HFFc6 (cell line): Measurements from ENCODE around the gene SAMHD1. TPM values are rescaled to one million over a fixed set of nuclear protein-coding genes. Genes with fewer than 3 reads are reported as not detected.
"Not testable (repeated sequence)": the region's sequence is repeated elsewhere in the genome, so short reads cannot be mapped to it uniquely, and the experiment has no call there.

Experiments
- DNase-seq: peaks from one replicate; pipeline ENCODE4 v3.0.0-alpha.2; 2018
- H3K27ac Mint-ChIP-seq: 2 replicates; pipeline ENCODE4 v1.8.0; 2020; ENCODE audit warnings: mild to moderate bottlenecking, mixed read lengths
- H3K27me3 Mint-ChIP-seq: 2 replicates; pipeline ENCODE4 v1.8.0; 2021; ENCODE audit warnings: mild to moderate bottlenecking, moderate library complexity, mixed read lengths; ENCODE audit not compliant: insufficient read depth
- H3K36me3 Mint-ChIP-seq: 2 replicates; pipeline ENCODE4 v1.8.0; 2021; ENCODE audit warnings: low read depth, mixed read lengths
- H3K4me1 Mint-ChIP-seq: 2 replicates; pipeline ENCODE4 v1.8.0; 2020; ENCODE audit warnings: low read depth, mixed read lengths
- H3K4me3 Mint-ChIP-seq: 2 replicates; pipeline ENCODE4 v1.8.0; 2020; ENCODE audit warnings: mild to moderate bottlenecking, moderate library complexity, mixed read lengths
- H3K9me3 Mint-ChIP-seq: 2 replicates; pipeline ENCODE4 v1.8.0; 2020; ENCODE audit warnings: mild to moderate bottlenecking, mixed read lengths
- total RNA-seq, 6 experiments: library from RNA; stranded (reverse); fragmentation: NEBNext Ultra II Directional; extraction: Animal tissue kit (Norgen Biotek cat#: 25700); gene quantifications; 2 replicates in 1 of 6; 3 replicates in 5 of 6; pipeline ENCODE4 v1.2.3, GENCODE V29; 2021
- TF ChIP-seq, protein P1 (sequence below): fragments of 200-600 bp; sonication (generic); IDR thresholded peaks from 2 replicates; pipeline ENCODE4 v1.5.0; 2021; ENCODE audit warnings: antibody characterized with exemption, mild to moderate bottlenecking

Gene SAMHD1
- total RNA-seq, 6 experiments from 2014 or later: 19.4 to 31.3 (median 23.8) TPM

DNA sequence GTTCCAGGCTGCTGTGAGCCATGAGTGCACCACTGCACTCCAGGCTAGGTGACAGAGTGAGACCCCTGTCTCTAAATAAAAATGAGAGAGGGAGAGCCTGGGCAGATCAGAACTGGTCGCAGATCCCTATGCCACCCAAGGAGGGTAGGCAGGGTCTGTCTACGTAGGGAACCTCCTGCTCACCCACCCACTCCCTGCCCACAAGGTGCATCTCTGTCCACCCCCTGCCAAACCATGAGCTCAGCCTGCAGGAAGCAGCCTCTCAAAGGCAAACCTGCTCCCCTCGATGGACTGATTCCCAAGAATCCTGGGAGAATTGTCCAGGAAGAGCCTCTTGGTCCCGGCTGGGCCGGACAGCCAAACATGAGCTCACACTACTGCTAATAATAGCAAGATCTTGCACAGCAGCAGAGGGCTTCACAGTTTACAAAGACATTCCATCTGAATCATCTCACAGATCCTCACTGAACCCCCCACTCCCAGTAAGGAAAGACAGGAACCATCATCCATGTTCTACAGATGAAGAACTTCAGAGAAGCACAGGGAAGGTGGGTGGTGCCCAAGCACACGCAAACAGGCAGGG lies 103.3 kb downstream of the SAMHD1 start:
- peak overlapping the region; percentile 81 for H3K4me3 Mint-ChIP-seq

DNA sequence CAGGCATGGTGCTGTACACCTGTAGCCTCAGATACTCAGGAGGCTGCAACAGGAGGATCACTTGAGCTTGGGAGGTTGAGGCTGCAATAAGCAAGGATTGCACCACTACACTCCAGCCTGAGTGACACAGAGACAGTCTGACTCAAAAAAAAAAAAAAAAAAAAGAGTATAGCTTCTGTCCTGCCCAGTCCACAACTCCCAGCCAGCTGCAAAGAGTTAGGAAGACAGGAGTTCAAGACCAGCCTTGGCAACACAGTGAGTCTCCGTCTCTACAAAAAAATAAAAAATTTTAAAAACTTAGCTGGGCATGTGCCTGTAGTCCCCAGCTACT lies 103.8 kb downstream of the SAMHD1 start:
- peak overlapping the region; percentile 98 for H3K27ac Mint-ChIP-seq
- H3K36me3 Mint-ChIP-seq: peaks cover 26% of the 10 kb centered on the region
- H3K9me3 Mint-ChIP-seq: no peaks in the 10 kb centered on the region
- no peaks in the 10 kb centered on the region; the same call in none of the 2 replicates for H3K27me3 Mint-ChIP-seq
- DNase-seq: no peak
- H3K4me3 Mint-ChIP-seq: peak overlapping the region; percentile 81; the same call in 1 of the 2 replicates
- TF ChIP-seq, protein P1, sequence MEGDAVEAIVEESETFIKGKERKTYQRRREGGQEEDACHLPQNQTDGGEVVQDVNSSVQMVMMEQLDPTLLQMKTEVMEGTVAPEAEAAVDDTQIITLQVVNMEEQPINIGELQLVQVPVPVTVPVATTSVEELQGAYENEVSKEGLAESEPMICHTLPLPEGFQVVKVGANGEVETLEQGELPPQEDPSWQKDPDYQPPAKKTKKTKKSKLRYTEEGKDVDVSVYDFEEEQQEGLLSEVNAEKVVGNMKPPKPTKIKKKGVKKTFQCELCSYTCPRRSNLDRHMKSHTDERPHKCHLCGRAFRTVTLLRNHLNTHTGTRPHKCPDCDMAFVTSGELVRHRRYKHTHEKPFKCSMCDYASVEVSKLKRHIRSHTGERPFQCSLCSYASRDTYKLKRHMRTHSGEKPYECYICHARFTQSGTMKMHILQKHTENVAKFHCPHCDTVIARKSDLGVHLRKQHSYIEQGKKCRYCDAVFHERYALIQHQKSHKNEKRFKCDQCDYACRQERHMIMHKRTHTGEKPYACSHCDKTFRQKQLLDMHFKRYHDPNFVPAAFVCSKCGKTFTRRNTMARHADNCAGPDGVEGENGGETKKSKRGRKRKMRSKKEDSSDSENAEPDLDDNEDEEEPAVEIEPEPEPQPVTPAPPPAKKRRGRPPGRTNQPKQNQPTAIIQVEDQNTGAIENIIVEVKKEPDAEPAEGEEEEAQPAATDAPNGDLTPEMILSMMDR: no peak
- H3K4me1 Mint-ChIP-seq: peaks cover 70% of the 10 kb centered on the region

More for the DNA sequence above, 103.3 kb downstream of the SAMHD1 start:
- Mint-ChIP-seq H3K27me3 (no peaks in the 10 kb centered on the region; the same call in none of the 2 replicates), H3K9me3 (no peaks in the 10 kb centered on the region), H3K36me3 (peaks cover 25% of the 10 kb centered on the region), H3K4me1 (peaks cover 68% of the 10 kb centered on the region), H3K27ac (peak overlapping the region; percentile 98)
- TF ChIP-seq, protein P1: no peak
- peak; percentile 94 for DNase-seq

DNA sequence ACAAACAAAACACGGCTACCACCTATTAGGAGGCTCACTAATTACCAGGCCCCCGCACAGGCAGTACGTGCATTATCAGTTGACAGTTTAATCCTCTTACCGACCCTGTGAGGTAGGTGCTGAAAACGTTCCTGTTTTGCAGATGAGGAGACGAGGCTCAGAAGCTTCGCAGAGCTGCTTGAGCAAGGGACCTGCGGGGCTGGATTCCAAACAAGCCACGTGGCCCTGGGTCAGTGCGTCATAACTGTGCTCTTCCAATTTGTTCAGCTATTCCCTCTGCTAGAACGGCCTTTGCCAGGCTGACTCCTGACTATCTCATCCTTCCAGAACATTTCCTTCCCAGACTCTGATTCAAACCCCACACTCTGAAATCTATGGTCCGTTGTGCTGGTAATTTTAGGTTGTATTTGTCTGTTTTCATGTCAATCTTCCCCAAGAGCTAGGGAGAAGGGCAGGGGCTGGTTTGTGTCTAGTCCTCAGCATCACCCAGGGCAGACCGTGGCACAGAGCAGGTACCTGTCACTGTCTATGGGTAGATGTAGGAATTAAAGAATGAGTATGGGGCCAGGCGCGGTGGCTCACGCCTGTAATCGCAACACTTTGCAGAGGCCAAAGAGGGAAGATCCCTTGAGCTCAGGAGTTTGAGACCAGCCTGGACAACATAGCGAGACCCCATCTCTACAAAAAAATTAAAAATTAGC lies 104.3 kb downstream of the SAMHD1 start:
- Mint-ChIP-seq H3K27me3 (no peaks in the 10 kb centered on the region; the same call in none of the 2 replicates), H3K4me1 (peaks cover 75% of the 10 kb centered on the region), H3K9me3 (no peaks in the 10 kb centered on the region), H3K4me3 (peak overlapping the region; percentile 81), H3K27ac (peak overlapping the region; percentile 98), H3K36me3 (peaks cover 26% of the 10 kb centered on the region)
- DNase-seq: peak; percentile 92
- TF ChIP-seq, protein P1: no peak

DNA sequence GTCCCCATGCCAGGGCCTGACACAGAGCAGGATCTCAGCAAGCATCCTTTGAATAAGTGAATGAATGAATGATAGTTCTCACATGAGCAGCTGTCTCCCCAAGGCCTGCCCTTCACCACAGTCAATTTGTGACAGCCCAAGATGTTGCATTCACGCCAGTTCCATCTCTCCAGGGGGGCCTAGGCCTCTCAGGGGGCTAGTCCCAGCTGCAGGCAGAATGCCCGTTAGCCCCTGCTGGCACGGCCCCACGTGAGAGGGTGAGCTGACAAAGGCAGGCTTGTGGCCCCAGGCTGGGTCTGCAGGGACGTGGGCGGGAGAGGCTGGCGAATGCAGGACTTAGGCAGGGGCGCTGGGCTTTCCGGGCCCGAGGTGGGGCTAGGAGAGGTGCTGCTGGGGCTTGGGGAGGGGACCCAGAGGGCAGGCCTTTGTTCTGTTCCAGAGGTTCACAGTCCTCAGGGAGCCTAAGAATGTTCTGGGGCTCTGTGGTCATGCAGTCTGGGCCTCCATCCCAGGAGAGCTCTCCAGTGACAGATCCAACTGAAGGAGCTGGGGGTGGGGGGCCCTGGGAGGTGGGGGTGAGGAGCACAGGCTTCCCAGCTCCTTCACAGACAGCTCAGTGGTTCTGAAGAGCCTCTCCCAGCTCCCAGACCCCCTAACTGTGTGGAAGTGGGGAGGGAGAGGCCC lies 106.1 kb downstream of the SAMHD1 start:
- H3K36me3 Mint-ChIP-seq: peaks cover 15% of the 10 kb centered on the region
- no peak overlapping the region for H3K4me3 Mint-ChIP-seq
- H3K9me3 Mint-ChIP-seq: no peaks in the 10 kb centered on the region
- H3K27me3 Mint-ChIP-seq: peaks cover 2% of the 10 kb centered on the region
- H3K4me1 Mint-ChIP-seq: peaks cover 71% of the 10 kb centered on the region
- peak overlapping the region; percentile 98 for H3K27ac Mint-ChIP-seq
- DNase-seq: no peak
- TF ChIP-seq, protein P1: no peak

DNA sequence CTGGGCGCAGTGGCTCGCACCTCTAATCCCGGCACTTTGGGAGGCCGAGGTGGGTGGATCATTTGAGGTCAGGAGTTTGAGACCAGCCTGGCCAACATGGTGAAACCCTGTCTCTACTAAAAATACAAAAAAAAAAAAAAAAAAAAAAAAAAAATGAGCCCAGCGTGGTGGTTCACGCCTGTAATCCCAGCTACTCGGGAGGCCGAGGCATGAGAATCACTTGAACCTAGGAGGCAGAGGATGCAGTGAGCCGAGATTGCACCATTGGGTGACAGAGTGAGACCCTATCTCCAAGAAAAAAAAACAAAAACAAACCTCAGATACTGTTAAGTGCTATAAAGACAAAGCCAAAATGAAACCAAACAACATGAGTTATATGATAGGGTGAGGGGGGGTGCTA lies 110.5 kb downstream of the SAMHD1 start:
- not testable (repeated sequence) for H3K27me3 Mint-ChIP-seq, H3K36me3 Mint-ChIP-seq, DNase-seq, H3K4me3 Mint-ChIP-seq, H3K9me3 Mint-ChIP-seq
- H3K27ac Mint-ChIP-seq: peak overlapping the region; percentile 84
- peaks cover 41% of the 10 kb centered on the region for H3K4me1 Mint-ChIP-seq

Other genes with a start within 250 kb of the SAMHD1 start
- 10 to 100 TPM; 32.8 to 42.3 (median 37.2) TPM for gene NDRG3, start 205.6 kb downstream of the SAMHD1 start, total RNA-seq
- gene DSN1, start 177.9 kb downstream of the SAMHD1 start, total RNA-seq: 10 to 100 TPM in 5 of 6 experiments, 1 to 10 TPM in 1; 8.6 to 15.7 (median 14.0) TPM
- under 1 TPM; 0.17 to 0.55 (median 0.39) TPM for gene TLDC2, start 75.6 kb downstream of the SAMHD1 start, total RNA-seq
- gene RBL1, start 144.3 kb upstream of the SAMHD1 start, total RNA-seq: 10 to 100 TPM in 5 of 6 experiments, 1 to 10 TPM in 1; 6.6 to 13.3 (median 12.9) TPM
- 100 to 1,000 TPM; 261 to 304 (median 270) TPM for gene RPN2, start 227.6 kb upstream of the SAMHD1 start, total RNA-seq
- 1 to 10 TPM; 1.3 to 1.9 (median 1.6) TPM for gene MROH8, start 227.8 kb upstream of the SAMHD1 start, total RNA-seq